GM21447 (cell line): Measurements from ENCODE around the gene NDUFA12.

Experiments
- ATAC-seq: cut with Tn5 transposase; IDR thresholded peaks from one replicate; pipeline ENCODE4 v1.9.1; 2021; ENCODE audit not compliant: unreplicated experiment

Gene NDUFA12

GRCh38 chr12:94942663-94943062 is 60.8 kb downstream of the NDUFA12 start:
- ATAC-seq = no peak

GRCh38 chr12:94941440-94941862 is 62.0 kb downstream of the NDUFA12 start:
- ATAC-seq = no peak

DNA sequence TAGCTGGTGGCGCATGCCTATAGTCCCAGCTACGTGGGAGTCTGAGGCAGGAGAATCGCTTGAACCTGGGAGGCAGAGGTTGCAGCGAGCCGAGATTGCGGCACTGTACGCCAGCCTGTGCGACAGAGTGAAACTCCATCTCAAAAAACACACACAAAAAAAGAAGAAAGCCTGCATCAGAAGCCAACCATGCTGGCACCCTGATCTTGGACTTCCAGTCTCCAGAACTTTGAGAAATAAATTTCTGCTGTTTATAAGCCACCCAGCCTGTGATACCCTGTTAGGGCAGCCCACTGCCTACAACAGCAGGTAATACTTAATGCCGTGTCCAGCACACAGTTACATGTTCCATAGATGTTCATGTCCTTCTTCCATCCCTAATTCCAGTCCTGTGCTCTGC is 62.7 kb downstream of the NDUFA12 start:
- ATAC-seq = no peak

GRCh38 chr12:94938583-94938982 is 64.9 kb downstream of the NDUFA12 start:
- no peak for ATAC-seq

DNA sequence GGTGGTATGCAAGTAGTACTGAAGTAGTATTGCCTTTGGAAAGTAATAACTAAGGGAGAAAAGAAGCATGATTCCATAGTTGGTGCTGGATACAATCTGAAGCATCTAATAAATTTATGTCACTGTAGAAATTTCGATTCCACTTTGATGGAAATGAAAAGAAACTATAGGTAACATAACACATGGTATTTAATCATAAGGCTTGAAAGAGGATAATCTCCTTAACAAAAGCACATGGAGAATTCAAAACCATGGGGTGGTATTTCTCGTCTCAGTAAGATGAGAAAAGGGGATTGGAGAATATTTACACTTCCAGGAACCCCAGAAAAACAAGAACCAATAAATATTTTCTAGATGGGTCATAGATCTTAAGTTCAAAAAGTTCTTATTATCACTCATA is 72.7 kb downstream of the NDUFA12 start:
- ATAC-seq = no peak

- ATAC-seq = no peak
Measured at GRCh38 chr12:94930216-94930654, 73.3 kb downstream of the NDUFA12 start.

DNA sequence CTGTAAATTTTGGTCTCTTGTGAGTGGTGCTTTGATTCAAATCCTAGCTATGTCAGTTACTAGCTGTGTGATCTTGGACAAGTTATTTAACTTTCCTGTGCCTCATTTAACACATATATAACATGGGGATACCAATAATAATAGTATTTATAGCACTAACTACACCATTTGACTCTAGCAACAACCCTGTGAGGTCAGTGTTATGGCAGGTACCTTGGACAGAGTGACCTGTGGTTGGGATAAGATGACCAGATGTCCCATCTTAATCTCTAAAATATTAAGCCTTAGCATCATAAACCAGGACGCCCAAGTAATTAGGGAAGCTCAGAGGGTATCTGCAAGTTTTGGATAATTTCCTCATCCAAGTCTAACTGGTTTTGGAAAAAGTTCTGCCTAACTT is 73.7 kb downstream of the NDUFA12 start:
- ATAC-seq = no peak

GRCh38 chr12:94925729-94926128 is 77.8 kb downstream of the NDUFA12 start:
- ATAC-seq = no peak

- ATAC-seq = no peak
Measured at GRCh38 chr12:94925206-94925605, 78.3 kb downstream of the NDUFA12 start.

DNA sequence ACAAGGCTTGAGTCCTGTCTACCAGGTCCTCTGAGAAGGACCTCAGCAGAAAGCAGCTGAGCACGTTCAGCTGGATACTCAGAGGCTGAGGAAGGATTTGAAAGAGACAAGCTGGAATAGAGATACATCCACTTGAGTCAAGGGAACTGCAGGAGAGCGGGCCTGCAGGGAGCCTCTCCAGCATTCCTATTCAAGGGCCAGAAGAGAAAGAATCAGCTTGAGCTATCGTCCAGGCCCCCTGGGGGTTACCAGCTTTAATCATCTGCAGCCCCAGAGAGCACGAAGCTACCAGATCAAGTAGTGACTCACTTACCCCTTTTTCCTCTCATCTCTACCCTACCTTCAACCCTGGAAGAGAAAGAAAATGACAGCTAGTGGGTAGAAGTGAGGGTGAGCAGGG is 80.9 kb downstream of the NDUFA12 start:
- no peak for ATAC-seq
